ENCODE data around the gene LEMD3. TPM values are rescaled to one million over a fixed set of nuclear protein-coding genes. Genes with fewer than 3 reads are reported as not detected.
A peak's percentile ranks its signal among the peaks of the same experiment; 100 is the strongest.

The LEMD3 gene
- total and polyA plus RNA-seq, 2 experiments from 2014 or later, result 15.4 to 56.7 TPM

DNA sequence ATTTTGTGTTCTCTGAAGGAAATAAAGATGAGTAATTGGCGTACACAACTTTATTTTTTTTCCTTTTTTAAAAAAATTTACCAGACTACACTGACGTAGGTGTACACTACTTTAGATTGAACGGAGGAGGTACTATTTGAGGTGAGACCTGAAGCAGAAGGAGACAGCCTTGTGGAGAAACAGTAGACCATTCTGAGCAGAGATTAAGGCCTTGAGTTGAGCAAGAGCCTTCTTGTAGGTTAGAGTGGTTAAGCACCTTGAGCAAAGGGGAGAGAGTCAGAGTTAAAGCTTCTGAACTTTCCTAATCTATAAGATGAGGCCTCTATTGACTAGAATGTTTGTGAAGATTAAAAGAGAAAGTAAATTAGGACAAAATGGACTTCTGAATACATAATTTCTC lies 2.5 kb downstream of the LEMD3 start:
- H3K27me3 Mint-ChIP-seq (ENCODE audit: insufficient read depth, low read depth, poor library complexity), result peaks cover 17% of the 10 kb centered on the region
- no peak overlapping the region for H3K27ac ChIP-seq (ENCODE audit: low read depth)
- no peak for DNase-seq (ENCODE audit: low spot score)
- peak overlapping the region; percentile 93 for H3K4me2 ChIP-seq
- H3K9me2 ChIP-seq (ENCODE audit: insufficient read depth), result no peaks in the 10 kb centered on the region
- H3K27me3 ChIP-seq (ENCODE audit: insufficient read depth), result peaks cover 6% of the 10 kb centered on the region
- peaks cover 8% of the 10 kb centered on the region; the same call in 1 of the 3 replicates for H3K36me3 Mint-ChIP-seq (ENCODE audit: low read depth)
- H3K79me2 ChIP-seq (replicated peaks; ENCODE audit: insufficient read depth), result peaks cover 74% of the 10 kb centered on the region
- no peak overlapping the region for H2AFZ ChIP-seq
- no peaks in the 10 kb centered on the region for H3K36me3 ChIP-seq (ENCODE audit: insufficient read depth)
- peak overlapping the region; percentile 99 for H3K4me3 Mint-ChIP-seq
- TF ChIP-seq, protein P1, sequence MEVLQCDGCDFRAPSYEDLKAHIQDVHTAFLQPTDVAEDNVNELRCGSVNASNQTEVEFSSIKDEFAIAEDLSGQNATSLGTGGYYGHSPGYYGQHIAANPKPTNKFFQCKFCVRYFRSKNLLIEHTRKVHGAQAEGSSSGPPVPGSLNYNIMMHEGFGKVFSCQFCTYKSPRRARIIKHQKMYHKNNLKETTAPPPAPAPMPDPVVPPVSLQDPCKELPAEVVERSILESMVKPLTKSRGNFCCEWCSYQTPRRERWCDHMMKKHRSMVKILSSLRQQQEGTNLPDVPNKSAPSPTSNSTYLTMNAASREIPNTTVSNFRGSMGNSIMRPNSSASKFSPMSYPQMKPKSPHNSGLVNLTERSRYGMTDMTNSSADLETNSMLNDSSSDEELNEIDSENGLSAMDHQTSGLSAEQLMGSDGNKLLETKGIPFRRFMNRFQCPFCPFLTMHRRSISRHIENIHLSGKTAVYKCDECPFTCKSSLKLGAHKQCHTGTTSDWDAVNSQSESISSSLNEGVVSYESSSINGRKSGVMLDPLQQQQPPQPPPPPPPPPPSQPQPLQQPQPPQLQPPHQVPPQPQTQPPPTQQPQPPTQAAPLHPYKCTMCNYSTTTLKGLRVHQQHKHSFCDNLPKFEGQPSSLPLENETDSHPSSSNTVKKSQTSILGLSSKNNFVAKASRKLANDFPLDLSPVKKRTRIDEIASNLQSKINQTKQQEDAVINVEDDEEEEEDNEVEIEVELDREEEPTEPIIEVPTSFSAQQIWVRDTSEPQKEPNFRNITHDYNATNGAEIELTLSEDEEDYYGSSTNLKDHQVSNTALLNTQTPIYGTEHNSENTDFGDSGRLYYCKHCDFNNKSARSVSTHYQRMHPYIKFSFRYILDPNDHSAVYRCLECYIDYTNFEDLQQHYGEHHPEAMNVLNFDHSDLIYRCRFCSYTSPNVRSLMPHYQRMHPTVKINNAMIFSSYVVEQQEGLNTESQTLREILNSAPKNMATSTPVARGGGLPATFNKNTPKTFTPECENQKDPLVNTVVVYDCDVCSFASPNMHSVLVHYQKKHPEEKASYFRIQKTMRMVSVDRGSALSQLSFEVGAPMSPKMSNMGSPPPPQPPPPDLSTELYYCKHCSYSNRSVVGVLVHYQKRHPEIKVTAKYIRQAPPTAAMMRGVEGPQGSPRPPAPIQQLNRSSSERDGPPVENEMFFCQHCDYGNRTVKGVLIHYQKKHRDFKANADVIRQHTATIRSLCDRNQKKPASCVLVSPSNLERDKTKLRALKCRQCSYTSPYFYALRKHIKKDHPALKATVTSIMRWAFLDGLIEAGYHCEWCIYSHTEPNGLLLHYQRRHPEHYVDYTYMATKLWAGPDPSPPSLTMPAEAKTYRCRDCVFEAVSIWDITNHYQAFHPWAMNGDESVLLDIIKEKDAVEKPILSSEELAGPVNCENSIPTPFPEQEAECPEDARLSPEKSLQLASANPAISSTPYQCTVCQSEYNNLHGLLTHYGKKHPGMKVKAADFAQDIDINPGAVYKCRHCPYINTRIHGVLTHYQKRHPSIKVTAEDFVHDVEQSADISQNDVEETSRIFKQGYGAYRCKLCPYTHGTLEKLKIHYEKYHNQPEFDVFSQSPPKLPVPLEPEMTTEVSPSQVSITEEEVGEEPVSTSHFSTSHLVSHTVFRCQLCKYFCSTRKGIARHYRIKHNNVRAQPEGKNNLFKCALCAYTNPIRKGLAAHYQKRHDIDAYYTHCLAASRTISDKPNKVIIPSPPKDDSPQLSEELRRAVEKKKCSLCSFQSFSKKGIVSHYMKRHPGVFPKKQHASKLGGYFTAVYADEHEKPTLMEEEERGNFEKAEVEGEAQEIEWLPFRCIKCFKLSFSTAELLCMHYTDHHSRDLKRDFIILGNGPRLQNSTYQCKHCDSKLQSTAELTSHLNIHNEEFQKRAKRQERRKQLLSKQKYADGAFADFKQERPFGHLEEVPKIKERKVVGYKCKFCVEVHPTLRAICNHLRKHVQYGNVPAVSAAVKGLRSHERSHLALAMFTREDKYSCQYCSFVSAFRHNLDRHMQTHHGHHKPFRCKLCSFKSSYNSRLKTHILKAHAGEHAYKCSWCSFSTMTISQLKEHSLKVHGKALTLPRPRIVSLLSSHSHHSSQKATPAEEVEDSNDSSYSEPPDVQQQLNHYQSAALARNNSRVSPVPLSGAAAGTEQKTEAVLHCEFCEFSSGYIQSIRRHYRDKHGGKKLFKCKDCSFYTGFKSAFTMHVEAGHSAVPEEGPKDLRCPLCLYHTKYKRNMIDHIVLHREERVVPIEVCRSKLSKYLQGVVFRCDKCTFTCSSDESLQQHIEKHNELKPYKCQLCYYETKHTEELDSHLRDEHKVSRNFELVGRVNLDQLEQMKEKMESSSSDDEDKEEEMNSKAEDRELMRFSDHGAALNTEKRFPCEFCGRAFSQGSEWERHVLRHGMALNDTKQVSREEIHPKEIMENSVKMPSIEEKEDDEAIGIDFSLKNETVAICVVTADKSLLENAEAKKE (CRISPR knock-in tag; IDR thresholded peaks at IDR 0.05), result no peak
- TF ChIP-seq CTCF (conservative IDR thresholded peaks at IDR 0.05; ENCODE audit: low read depth in 2 of 2), result no peak
- no peak for TF ChIP-seq REST (IDR thresholded peaks at IDR 0.05; ENCODE audit: unreplicated experiment)
- TF ChIP-seq POLR2AphosphoS5 (IDR thresholded peaks at IDR 0.05; ENCODE audit: low read depth), result no peak
- TF ChIP-seq EZH2phosphoT487 (IDR thresholded peaks at IDR 0.05; ENCODE audit: unreplicated experiment), result no peak
- H3K4me1 Mint-ChIP-seq, result peaks cover 15% of the 10 kb centered on the region
- no peak for ATAC-seq
- no peak overlapping the region for H3K27ac Mint-ChIP-seq
- H3F3A ChIP-seq (replicated peaks; ENCODE audit: low read depth), result no peaks in the 10 kb centered on the region
- peaks cover 51% of the 10 kb centered on the region for H4K20me1 ChIP-seq (replicated peaks; ENCODE audit: insufficient read depth)
- H3K9me3 Mint-ChIP-seq, result peaks cover 8% of the 10 kb centered on the region; the same call in 2 of the 3 replicates
- H3K4me3 ChIP-seq, result peak overlapping the region; percentile 91
- peaks cover 20% of the 10 kb centered on the region for H3K4me1 ChIP-seq (ENCODE audit: insufficient read depth)
